HG03108 (cell line): ENCODE data around the gene ZRSR2.
"Not testable (repeated sequence)": the region's sequence is repeated elsewhere in the genome, so short reads cannot be mapped to it uniquely, and the experiment has no call there.

ENCODE experiments used
- ATAC-seq: cut with Tn5 transposase; IDR thresholded peaks from one replicate; pipeline ENCODE4 v1.9.1; 2021; ENCODE audit warnings: moderate library complexity; ENCODE audit not compliant: unreplicated experiment

Gene ZRSR2

GRCh38 chrX:15789979-15790768 lies at the start of gene ZRSR2:
TSS of gene ZRSR2 (plus strand) at chrX:15790484. CDS start at chrX:15790496, 12 bp downstream.
- peak; percentile 92 for ATAC-seq

GRCh38 chrX:15744181-15744867 lies 46.0 kb upstream of the ZRSR2 start:
- ATAC-seq: no peak

GRCh38 chrX:15745179-15745578 lies 45.1 kb upstream of the ZRSR2 start:
- no peak for ATAC-seq

GRCh38 chrX:15746651-15747050 lies 43.6 kb upstream of the ZRSR2 start:
- ATAC-seq: not testable (repeated sequence)

GRCh38 chrX:15747626-15748173 lies 42.6 kb upstream of the ZRSR2 start:
- no peak for ATAC-seq

- no peak for ATAC-seq
These were observed 41.4 kb upstream of the ZRSR2 start for GRCh38 chrX:15748841-15749240.

GRCh38 chrX:15749642-15750610 lies 40.4 kb upstream of the ZRSR2 start:
- ATAC-seq: peak; percentile 85

- ATAC-seq: no peak
These were observed 39.6 kb upstream of the ZRSR2 start for GRCh38 chrX:15750611-15751154.

- ATAC-seq: no peak
These were observed 39.0 kb upstream of the ZRSR2 start for GRCh38 chrX:15751155-15751819.

- ATAC-seq: no peak
These were observed 35.2 kb upstream of the ZRSR2 start for GRCh38 chrX:15755091-15755490.

- no peak for ATAC-seq
These were observed 32.1 kb upstream of the ZRSR2 start for GRCh38 chrX:15758140-15758539.

GRCh38 chrX:15759886-15760285 lies 30.4 kb upstream of the ZRSR2 start:
- ATAC-seq: not testable (repeated sequence)

GRCh38 chrX:15761564-15762191 lies 28.6 kb upstream of the ZRSR2 start:
- ATAC-seq: no peak

GRCh38 chrX:15769300-15769954 lies 20.9 kb upstream of the ZRSR2 start:
- ATAC-seq: no peak

GRCh38 chrX:15781961-15782699 lies 8.2 kb upstream of the ZRSR2 start:
- peak; percentile 79 for ATAC-seq

- ATAC-seq: no peak
These were observed 5.0 kb upstream of the ZRSR2 start for GRCh38 chrX:15785176-15785750.

GRCh38 chrX:15786915-15787314 lies 3.4 kb upstream of the ZRSR2 start:
- ATAC-seq: no peak

GRCh38 chrX:15790769-15791290 lies 546 bp downstream of the ZRSR2 start:
- peak; percentile 29 for ATAC-seq
